Gastrocnemius medialis (tissue), 4 donors: ENCODE data around the gene RBMX2. TPM values are rescaled to one million over a fixed set of nuclear protein-coding genes. Genes with fewer than 3 reads are reported as not detected.

Source experiments
- ATAC-seq, 2 donors: fragments of 150-250 bp; one replicate each; pipeline ENCODE4 v1.9.1; 2016
- DNase-seq, 2 donors: peaks; one replicate each; pipeline ENCODE4 v3.0.0-alpha.2; 2019
- H3K27ac ChIP-seq, 4 donors: fragments of 200-600 bp; sonication (generic); 1 replicate in 1 of 4; 2 replicates in 3 of 4; pipeline ENCODE4 v1.5.1; 2016 to 2018; ENCODE audit warnings: mild to moderate bottlenecking in 2 of 4, moderate library complexity in 1 of 4
- H3K27me3 ChIP-seq, 3 donors: fragments of 200-600 bp; sonication (generic) in 2 of 3; 1 replicate in 1 of 3; 2 replicates in 2 of 3; pipeline versions ENCODE4 v1.5.1 to v1.6.0; 2016 to 2019; ENCODE audit warnings: mild to moderate bottlenecking in 1 of 3, moderate library complexity in 1 of 3
- H3K36me3 ChIP-seq, 2 donors: fragments of 200-600 bp; sonication (generic) in 1 of 2; one replicate each; pipeline ENCODE4 v1.5.1; 2017 to 2018
- H3K4me1 ChIP-seq, 2 donors: fragments of 200-600 bp; sonication (generic) in 1 of 2; one replicate each; pipeline ENCODE4 v1.5.1; 2016 to 2017; ENCODE audit warnings: mild to moderate bottlenecking in 2 of 2
- H3K4me3 ChIP-seq, 4 donors: fragments of 200-600 bp; sonication (generic) in 3 of 4; 1 replicate in 1 of 4; 2 replicates in 3 of 4; pipeline ENCODE4 v1.5.1; 2016 to 2019; ENCODE audit warnings: mild to moderate bottlenecking in 2 of 4
- H3K9me3 ChIP-seq, 3 donors: fragments of 200-600 bp; sonication (generic) in 2 of 3; 1 replicate in 1 of 3; 2 replicates in 2 of 3; pipeline ENCODE4 v1.5.1; 2016 to 2019
- POLR2A ChIP-seq, 2 donors: fragments of 450-650 bp; IDR thresholded peaks; one replicate each; pipeline ENCODE4 v1.6.1; 2017; ENCODE audit warnings: antibody characterized with exemption in 2 of 2, mild to moderate bottlenecking in 2 of 2, moderate library complexity in 2 of 2
- in situ Hi-C, 4 donors: fragments of 200-750 bp; cut with MboI; loops; one replicate each; pipeline versions ENCODE4 v1.15.0 to v1.8.0; 2017; ENCODE audit warnings: low sequenced_read_pairs in 4 of 4
- intact Hi-C: fragments of 100-400 bp; cut with DNase I; formaldehyde crosslinking; loops from one replicate; pipeline ENCODE4 v1.15.1; 2023; ENCODE audit warnings: low total_unique reads
- total RNA-seq, 4 donors: library from RNA; depleted of rRNA; stranded (reverse); fragments of >200 nt; gene quantifications; one replicate each; pipeline versions ENCODE4 v1.1.0 to v1.2.3, GENCODE V29; 2016
- TF ChIP-seq, protein P1 (sequence below), 5 experiments: fragments of 450-650 bp in 3 of 5; fragments of 200-600 bp in 2 of 5; sonication (generic) in 2 of 5; IDR thresholded peaks in 4 of 5; conservative IDR thresholded peaks in 1 of 5; 1 replicate in 4 of 5; 2 replicates in 1 of 5; pipeline ENCODE4 v1.5.1; 2016 to 2019; ENCODE audit warnings: antibody characterized with exemption in 5 of 5, mild to moderate bottlenecking in 3 of 5, moderate library complexity in 3 of 5

The RBMX2 gene
- total RNA-seq, 4 donors from 2014 or later = 5.9 to 12.4 (median 9.1) TPM

DNA sequence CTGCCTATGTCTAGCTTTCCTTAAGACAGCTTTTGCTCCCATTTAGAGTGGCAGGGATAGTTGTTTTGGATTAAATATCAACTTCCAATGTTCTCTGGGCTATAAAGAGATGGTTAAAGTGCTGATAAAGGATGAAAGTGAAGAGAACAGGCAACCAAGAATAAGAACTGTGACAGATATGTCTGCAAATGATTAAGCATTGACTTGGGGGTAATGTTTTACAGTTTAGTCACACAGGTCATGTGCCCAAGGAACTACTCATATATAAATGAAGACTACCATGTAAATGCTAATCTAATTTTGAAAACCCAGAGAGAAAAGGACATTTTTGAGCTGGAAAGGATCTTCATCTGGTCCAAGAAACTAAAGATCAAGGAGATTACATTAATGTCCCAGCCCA is 42.1 kb downstream of the RBMX2 start:
- Histone ChIP-seq H3K27ac (no peak overlapping the region), H3K9me3 (no peaks in the 10 kb centered on the region), H3K36me3 (no peaks in the 10 kb centered on the region), H3K4me3 (no peak overlapping the region), H3K27me3 (no peaks in the 10 kb centered on the region), H3K4me1 (no peaks in the 10 kb centered on the region)
- ATAC-seq (no peak), DNase-seq (no peak)
- in situ Hi-C loops (no loop called here), intact Hi-C loops (no loop called here)
- no peak for TF ChIP-seq POLR2A (IDR thresholded peaks at IDR 0.05)
- TF ChIP-seq, protein P1, sequence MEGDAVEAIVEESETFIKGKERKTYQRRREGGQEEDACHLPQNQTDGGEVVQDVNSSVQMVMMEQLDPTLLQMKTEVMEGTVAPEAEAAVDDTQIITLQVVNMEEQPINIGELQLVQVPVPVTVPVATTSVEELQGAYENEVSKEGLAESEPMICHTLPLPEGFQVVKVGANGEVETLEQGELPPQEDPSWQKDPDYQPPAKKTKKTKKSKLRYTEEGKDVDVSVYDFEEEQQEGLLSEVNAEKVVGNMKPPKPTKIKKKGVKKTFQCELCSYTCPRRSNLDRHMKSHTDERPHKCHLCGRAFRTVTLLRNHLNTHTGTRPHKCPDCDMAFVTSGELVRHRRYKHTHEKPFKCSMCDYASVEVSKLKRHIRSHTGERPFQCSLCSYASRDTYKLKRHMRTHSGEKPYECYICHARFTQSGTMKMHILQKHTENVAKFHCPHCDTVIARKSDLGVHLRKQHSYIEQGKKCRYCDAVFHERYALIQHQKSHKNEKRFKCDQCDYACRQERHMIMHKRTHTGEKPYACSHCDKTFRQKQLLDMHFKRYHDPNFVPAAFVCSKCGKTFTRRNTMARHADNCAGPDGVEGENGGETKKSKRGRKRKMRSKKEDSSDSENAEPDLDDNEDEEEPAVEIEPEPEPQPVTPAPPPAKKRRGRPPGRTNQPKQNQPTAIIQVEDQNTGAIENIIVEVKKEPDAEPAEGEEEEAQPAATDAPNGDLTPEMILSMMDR (IDR thresholded peaks at IDR 0.05 in 4 of 5, conservative IDR thresholded peaks at IDR 0.05 in 1 of 5) = no peak

GRCh38 chrX:130444641-130445336 is 43.0 kb downstream of the RBMX2 start:
- intact Hi-C loops = no loop called here
- ATAC-seq = no peak

GRCh38 chrX:130446974-130447373 is 45.2 kb downstream of the RBMX2 start:
- in situ Hi-C loops (no loop called here), intact Hi-C loops (no loop called here)
- Histone ChIP-seq H3K9me3 (no peaks in the 10 kb centered on the region), H3K27ac (no peak overlapping the region), H3K36me3 (no peaks in the 10 kb centered on the region), H3K4me3 (no peak overlapping the region), H3K27me3 (no peaks in the 10 kb centered on the region), H3K4me1 (no peaks in the 10 kb centered on the region)
- ATAC-seq (no peak), DNase-seq (no peak)
- no peak for TF ChIP-seq POLR2A (IDR thresholded peaks at IDR 0.05)

More at GRCh38 chrX:130444641-130445336, 43.0 kb downstream of the RBMX2 start:
- DNase-seq = no peak
- Histone ChIP-seq H3K4me3 (no peak overlapping the region), H3K27me3 (no peaks in the 10 kb centered on the region), H3K9me3 (no peaks in the 10 kb centered on the region), H3K27ac (no peak overlapping the region), H3K4me1 (no peaks in the 10 kb centered on the region), H3K36me3 (no peaks in the 10 kb centered on the region)
- in situ Hi-C loops = no loop called here
- TF ChIP-seq, protein P1 (IDR thresholded peaks at IDR 0.05 in 4 of 5, conservative IDR thresholded peaks at IDR 0.05 in 1 of 5) = no peak
- TF ChIP-seq POLR2A (IDR thresholded peaks at IDR 0.05) = no peak

Other genes with a start within 250 kb of the RBMX2 start
- 10 to 100 TPM; 18.9 to 50.1 (median 30.0) TPM for gene AIFM1, start 236.1 kb upstream of the RBMX2 start, total RNA-seq
- gene RAB33A, start 230.0 kb upstream of the RBMX2 start, total RNA-seq = not detected
- 1 to 10 TPM; 1.5 to 3.8 (median 3.3) TPM for gene ZNF280C, start 133.1 kb upstream of the RBMX2 start, total RNA-seq
- 1 to 10 TPM; 2.9 to 7.0 (median 5.1) TPM for gene SLC25A14, start 62.1 kb upstream of the RBMX2 start, total RNA-seq
- not detected for gene GPR119, start 16.3 kb upstream of the RBMX2 start, total RNA-seq